Nephron progenitor cell (in vitro differentiated cells): ENCODE results near the gene DES.

ENCODE experiments used
- DNase-seq: peaks from one replicate; pipeline ENCODE4 v3.0.0; 2021
- H3K27ac Mint-ChIP-seq: 2 replicates; pipeline ENCODE4 v1.8.0; 2021; ENCODE audit warnings: mild to moderate bottlenecking, moderate library complexity, mixed read lengths
- H3K27me3 Mint-ChIP-seq: 2 replicates; pipeline ENCODE4 v1.8.0; 2021; ENCODE audit warnings: mild to moderate bottlenecking, low read depth, mixed read lengths; ENCODE audit not compliant: poor library complexity
- H3K36me3 Mint-ChIP-seq: 2 replicates; pipeline ENCODE4 v1.8.0; 2021; ENCODE audit warnings: low read depth, mixed read lengths
- H3K4me1 Mint-ChIP-seq: 2 replicates; pipeline ENCODE4 v1.8.0; 2021; ENCODE audit warnings: mixed read lengths
- H3K4me3 Mint-ChIP-seq: 2 replicates; pipeline ENCODE4 v1.8.0; 2021; ENCODE audit warnings: mild to moderate bottlenecking, moderate library complexity, mixed read lengths
- H3K9me3 Mint-ChIP-seq: 2 replicates; pipeline ENCODE4 v1.8.0; 2021; ENCODE audit warnings: mild to moderate bottlenecking, moderate library complexity, mixed read lengths
- CTCF ChIP-seq: fragments of 200-600 bp; sonication (generic); IDR thresholded peaks from 2 replicates; pipeline ENCODE4 v1.5.0; 2021; ENCODE audit warnings: antibody characterized with exemption

The DES gene

GRCh38 chr2:219402665-219403515 lies 15.3 kb upstream of the DES start:
- Mint-ChIP-seq H3K4me1 (peaks cover 79% of the 10 kb centered on the region), H3K4me3 (no peak overlapping the region), H3K27ac (no peak overlapping the region), H3K36me3 (no peaks in the 10 kb centered on the region), H3K9me3 (no peaks in the 10 kb centered on the region), H3K27me3 (peaks cover 12% of the 10 kb centered on the region)
- peak; percentile 71 for DNase-seq
- peak; percentile 92 for TF ChIP-seq CTCF

GRCh38 chr2:219403861-219404260 lies 14.3 kb upstream of the DES start:
- Mint-ChIP-seq H3K4me3 (no peak overlapping the region), H3K27me3 (peaks cover 14% of the 10 kb centered on the region), H3K27ac (no peak overlapping the region), H3K9me3 (no peaks in the 10 kb centered on the region), H3K4me1 (peaks cover 78% of the 10 kb centered on the region), H3K36me3 (no peaks in the 10 kb centered on the region)
- no peak for TF ChIP-seq CTCF
- no peak for DNase-seq

GRCh38 chr2:219404291-219404910 lies 13.8 kb upstream of the DES start:
- H3K9me3 Mint-ChIP-seq = no peaks in the 10 kb centered on the region
- H3K27me3 Mint-ChIP-seq = peaks cover 12% of the 10 kb centered on the region
- no peak overlapping the region for H3K4me3 Mint-ChIP-seq
- H3K36me3 Mint-ChIP-seq = no peaks in the 10 kb centered on the region
- TF ChIP-seq CTCF = no peak
- peaks cover 74% of the 10 kb centered on the region for H3K4me1 Mint-ChIP-seq
- peak overlapping the region; percentile 87 for H3K27ac Mint-ChIP-seq
- DNase-seq = no peak

GRCh38 chr2:219404954-219405353 lies 13.2 kb upstream of the DES start:
- Mint-ChIP-seq H3K36me3 (no peaks in the 10 kb centered on the region), H3K27me3 (peaks cover 15% of the 10 kb centered on the region), H3K4me1 (peaks cover 78% of the 10 kb centered on the region), H3K4me3 (no peak overlapping the region), H3K27ac (peak overlapping the region; percentile 87), H3K9me3 (peaks cover 3% of the 10 kb centered on the region)
- no peak for TF ChIP-seq CTCF
- no peak for DNase-seq

- Mint-ChIP-seq H3K27ac (peak overlapping the region; percentile 61), H3K9me3 (peaks cover 3% of the 10 kb centered on the region), H3K27me3 (peaks cover 12% of the 10 kb centered on the region), H3K4me1 (peaks cover 76% of the 10 kb centered on the region), H3K4me3 (no peak overlapping the region), H3K36me3 (no peaks in the 10 kb centered on the region)
- DNase-seq = no peak
- no peak for TF ChIP-seq CTCF
Measured at GRCh38 chr2:219405451-219405850, 12.7 kb upstream of the DES start.
